ENCODE data around the gene GPR141.

Gene GPR141

DNA sequence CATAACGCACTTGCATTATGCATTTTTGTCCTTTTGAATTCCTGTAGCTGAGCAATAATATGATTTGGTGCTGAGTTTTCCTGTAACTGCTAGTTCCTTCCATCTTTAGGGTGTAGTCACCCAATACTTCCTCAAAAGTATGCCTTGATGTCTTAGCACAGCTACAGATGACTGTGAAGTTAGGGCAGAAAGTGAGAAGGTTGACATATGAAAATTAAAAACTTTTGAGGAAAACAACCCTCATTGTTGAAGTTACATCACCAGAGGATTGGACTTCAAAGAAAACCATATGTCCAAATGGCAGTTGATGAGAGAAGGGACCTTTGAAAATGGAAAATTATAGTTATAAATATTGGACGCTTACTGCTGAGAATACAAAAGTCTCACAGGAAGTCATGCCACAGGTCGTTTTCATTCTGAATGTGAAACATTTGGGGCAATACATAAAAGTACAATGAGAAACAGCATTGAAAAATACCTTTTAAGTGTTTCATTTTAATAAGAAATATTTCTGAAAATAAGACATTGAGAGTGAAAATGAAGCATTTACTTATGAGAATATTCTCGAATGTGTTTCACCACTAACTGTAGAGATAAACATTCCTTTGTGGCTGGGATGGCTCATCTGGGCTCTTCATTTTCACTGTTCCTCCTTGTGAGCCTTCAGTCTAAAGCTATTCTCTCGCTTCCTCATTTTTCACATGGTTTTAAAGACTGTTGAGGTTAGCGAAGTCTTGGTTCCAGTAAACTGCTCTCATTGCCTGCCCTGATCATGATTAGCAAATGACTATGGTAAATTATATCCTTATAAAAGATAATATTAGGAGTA, 103.4 kb downstream of the GPR141 start:
- DNase-seq, result no peak
